Suppressor macrophage (primary cell): Measurements from ENCODE around the gene ZNF550.
"Not testable (repeated sequence)": the region's sequence is repeated elsewhere in the genome, so short reads cannot be mapped to it uniquely, and the experiment has no call there.

Source experiments
- DNase-seq, 4 experiments: peaks; one replicate each; pipeline ENCODE4 v3.0.0-alpha.2; 2020 to 2022

ZNF550 gene

DNA sequence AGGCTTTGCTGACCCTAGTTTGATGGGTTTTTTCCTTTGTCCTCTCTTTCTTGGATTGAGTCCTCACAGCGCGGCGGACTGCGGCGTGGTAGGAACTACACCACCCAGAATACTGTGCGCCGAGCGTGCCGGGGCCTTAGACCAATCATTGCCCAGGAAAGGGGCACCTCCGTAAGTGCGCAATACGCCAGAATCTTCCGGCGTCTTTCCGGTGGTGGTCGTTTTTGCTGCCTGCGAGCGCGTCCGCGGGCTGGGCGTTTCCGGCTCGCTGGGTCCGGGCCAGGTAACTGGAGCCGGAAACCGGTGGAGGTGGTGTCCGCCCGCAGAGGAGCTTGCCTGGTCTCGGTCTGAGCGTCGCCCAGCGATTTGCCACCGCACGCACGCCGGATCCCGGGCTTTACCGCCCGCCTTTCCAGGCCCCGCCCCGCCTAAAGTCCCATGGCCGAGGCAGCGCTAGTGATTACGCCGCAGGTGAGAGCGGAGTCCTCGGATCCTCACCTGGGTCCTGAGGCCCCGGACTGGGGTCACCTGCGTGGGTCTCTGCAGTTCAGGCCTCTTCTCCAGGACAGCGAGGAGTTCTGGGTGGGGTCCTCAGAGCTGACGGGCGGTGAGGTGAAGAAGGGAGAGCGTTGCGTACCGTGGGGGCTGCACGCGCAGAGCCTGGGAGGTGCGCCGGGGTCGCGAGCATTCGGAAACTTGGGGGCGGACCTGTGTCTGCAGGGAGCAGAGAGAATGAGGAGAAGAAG lies 32.4 kb downstream of the ZNF550 start, which contains the start of gene ZNF549:
Gene ZNF549 (plus strand): TSS at position 221 of the 746 bp plus-strand sequence. CDS start 218 bp downstream, at position 439.
- peak; percentile 81 to 92 (median 90) for DNase-seq

DNA sequence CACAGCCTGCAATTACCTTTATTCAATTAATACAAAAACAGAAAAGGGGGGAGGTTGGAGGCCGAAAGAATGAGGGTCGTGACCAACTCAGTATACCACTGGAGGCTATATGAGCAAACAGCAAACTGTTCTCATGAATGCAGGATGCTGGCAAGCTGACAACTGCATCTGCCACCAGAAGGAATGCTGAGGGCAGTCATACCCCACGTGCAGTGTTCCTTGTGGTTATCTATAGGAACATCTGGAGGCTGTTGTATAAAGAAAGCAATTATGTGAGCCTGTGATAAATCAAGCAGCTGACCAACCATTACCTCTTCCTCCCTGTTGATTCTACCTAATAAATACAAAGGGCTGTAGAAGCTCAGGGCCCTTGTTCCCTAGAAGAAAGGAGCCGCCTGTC lies 41.6 kb downstream of the ZNF550 start:
- not testable (repeated sequence) for DNase-seq

GRCh38 chr19:57515255-57515654 lies 44.4 kb downstream of the ZNF550 start:
- no peak for DNase-seq

DNA sequence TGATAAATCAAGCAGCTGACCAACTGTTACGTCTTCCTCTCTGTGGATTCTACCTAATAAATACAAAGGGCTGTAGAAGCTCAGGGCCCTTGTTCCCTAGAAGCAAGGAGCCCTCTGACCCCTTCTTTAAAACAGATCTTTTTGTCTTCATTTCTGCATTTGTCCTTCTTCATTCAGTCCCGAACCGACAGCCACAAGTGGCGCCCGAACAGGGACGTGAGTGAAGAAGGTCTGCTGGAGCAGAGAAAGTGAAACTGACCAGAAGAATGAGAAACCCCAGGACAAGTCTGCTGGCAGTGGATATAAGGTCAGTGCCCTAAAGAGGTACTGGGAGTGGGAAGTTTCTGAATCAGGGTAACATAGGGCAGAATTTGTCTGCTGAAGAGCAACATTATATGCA lies 46.8 kb downstream of the ZNF550 start:
- DNase-seq: peak in 2 of 4 experiments; percentile 6 to 26

- DNase-seq: no peak
Observed at GRCh38 chr19:57511484-57511883, 48.2 kb downstream of the ZNF550 start.

- DNase-seq: no peak
Observed at GRCh38 chr19:57506163-57506562, 53.5 kb downstream of the ZNF550 start.

GRCh38 chr19:57500400-57500799 lies 59.3 kb downstream of the ZNF550 start:
- peak in 1 of 4 experiments; percentile 7 for DNase-seq

DNA sequence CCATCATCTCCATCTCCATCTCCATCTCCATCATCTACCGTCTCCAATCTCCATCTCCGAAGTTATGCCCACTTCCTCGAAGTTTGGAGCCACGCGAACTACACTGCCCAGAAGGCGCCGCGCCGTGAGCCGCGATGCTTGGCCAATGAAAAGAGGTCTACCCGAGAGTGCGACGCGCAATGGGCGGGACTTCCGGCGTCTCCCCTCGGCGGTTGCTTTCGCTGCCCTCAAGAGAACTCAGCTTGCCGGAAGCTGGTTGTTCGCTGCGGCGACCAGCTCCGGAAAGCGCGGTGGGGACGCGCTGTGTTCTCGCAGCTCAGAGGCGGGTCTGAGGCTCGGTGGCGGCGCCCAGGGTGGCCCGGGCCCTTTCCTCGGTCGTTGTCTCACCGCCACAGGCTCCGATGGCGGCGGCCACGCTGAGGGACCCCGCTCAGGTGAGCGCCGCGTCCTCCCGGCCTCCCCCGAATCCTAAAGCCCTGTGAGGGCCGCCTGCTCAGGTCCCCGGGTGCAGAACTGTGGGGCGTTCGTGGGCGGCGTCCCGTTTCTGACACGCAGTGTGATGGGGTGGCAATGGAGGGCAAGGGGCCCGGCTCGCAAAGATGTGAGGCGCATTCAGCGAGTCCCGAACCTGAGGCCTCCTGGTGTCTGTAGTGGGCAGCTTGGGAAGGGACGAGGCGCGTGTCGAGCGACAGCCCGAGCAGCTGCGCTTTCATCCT lies 59.8 kb downstream of the ZNF550 start, which contains the start of gene ZNF773:
Gene ZNF773 (plus strand): TSS at position 259 of the 716 bp plus-strand sequence. CDS start 143 bp downstream, at position 402.
- peak; percentile 96 to 98 (median 98) for DNase-seq

GRCh38 chr19:57499332-57499679 lies 60.4 kb downstream of the ZNF550 start:
- not testable (repeated sequence) for DNase-seq

- DNase-seq: not testable (repeated sequence)
Observed at GRCh38 chr19:57488299-57488644, 71.4 kb downstream of the ZNF550 start.

DNA sequence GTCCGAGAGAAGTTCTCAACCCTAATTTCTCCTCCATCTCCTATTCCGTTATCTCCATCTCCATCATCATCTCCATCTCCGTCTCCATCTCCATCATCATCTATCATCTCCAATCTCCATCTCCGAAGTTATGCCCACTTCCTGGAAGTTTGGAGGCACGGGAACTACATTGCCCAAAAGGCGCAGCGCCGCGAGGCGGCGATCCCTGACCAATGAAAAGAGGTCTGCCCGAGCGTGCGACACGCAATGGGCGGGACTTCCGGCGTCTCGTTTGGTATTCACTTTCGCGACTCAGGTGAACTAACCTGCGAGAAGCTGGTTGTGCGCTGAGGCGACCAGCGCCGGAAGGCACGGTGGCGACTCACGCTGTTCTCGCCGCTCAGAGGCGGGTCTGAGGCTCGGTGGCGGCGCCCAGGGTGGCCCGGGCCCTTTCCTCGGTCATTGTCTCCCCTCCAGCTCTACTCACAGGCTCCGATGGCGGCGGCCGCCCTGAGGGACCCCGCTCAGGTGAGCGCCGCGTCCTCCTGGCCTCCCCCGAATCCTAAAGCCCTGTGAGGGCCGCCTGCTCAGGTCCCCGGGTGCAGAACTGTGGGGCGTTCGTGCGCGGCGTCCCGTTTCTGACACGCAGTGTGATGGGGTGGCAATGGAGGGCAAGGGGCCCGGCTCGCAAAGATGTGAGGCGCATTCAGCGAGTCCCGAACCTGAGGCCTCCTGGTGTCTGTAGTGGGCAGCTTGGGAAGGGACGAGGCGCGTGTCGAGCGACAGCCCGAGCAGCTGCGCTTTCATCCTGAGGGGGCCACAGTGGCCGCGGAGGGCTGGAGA lies 72.0 kb downstream of the ZNF550 start, which contains the start of gene ZNF419:
Gene ZNF419 (plus strand): TSS at position 274 of the 822 bp plus-strand sequence. CDS start 201 bp downstream, at position 475.
- peak; percentile 87 to 94 (median 90) for DNase-seq
